Ectodermal cell (in vitro differentiated cells): ENCODE measurements around the gene MEPCE.

Source experiments
- H3K27ac ChIP-seq: 2 replicates; pipeline ENCODE4 v1.7.0; 2013; ENCODE audit warnings: mild to moderate bottlenecking, low read depth, low read length; ENCODE audit not compliant: insufficient read depth, poor library complexity, severe bottlenecking
- H3K27me3 ChIP-seq: 2 replicates; pipeline ENCODE4 v1.7.0; 2013; ENCODE audit warnings: mild to moderate bottlenecking, low read length; ENCODE audit not compliant: insufficient read depth, control insufficient read depth, poor library complexity, severe bottlenecking
- H3K36me3 ChIP-seq: one replicate; pipeline ENCODE4 v1.7.0; 2013; ENCODE audit warnings: low read length; ENCODE audit not compliant: control insufficient read depth, insufficient read depth
- H3K4me1 ChIP-seq: one replicate; pipeline ENCODE4 v1.7.0; 2013; ENCODE audit warnings: low read length; ENCODE audit not compliant: control insufficient read depth, insufficient read depth
- H3K4me3 ChIP-seq: 2 replicates; pipeline ENCODE4 v1.7.0; 2013; ENCODE audit warnings: low read depth, low read length, control low read depth; ENCODE audit not compliant: insufficient read depth
- H3K9me3 ChIP-seq: 2 replicates; pipeline ENCODE4 v1.7.0; 2013; ENCODE audit warnings: mild to moderate bottlenecking, low read length, moderate library complexity; ENCODE audit not compliant: control insufficient read depth
- WGBS, 2 experiments: methylation state at CpG; one replicate each; pipeline ENCODE4 v1.1.7; 2013; ENCODE audit warnings: missing lambda C conversion rate in 2 of 2; 5-methylcytosine and 5-hydroxymethylcytosine counted together

Gene MEPCE

DNA sequence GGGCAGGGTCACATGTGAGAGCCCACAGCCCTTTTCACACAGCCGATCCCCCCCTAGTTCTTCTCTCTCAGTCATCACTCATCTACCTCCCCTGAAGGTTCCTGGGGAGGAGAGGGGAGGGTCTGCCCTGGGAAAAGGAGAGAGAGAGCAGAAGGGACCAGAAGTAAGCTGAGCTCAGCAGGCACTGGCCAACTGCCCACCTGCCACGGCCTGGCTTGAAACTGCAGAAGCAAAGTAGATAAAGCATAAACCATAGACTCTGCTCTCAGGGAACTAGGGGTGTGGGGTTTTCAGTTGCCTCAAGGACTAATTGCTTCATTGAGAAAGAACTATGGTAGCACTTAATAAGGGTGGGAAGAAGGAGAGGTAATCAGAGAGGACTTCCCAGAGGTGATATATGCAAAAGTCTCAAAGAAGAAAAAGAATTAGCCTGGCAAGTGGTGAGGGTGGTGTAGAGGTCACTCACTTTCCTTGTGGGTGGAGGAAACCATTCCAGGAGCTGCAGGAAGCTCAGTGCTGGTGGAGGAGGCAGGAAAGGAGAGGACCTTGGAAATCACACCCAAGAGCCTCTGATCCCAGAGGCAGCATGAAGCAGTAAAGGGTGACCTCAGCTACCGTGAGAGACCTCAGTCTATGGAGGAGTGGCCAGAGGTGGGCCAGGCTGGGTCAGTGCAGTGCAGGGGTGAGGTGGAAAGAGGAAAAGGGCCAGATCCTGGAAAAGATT, 39.2 kb upstream of the MEPCE start:
- WGBS, 2 experiments = 70 to 75% methylated on average over 2 to 3 of the region's 3 CpGs
- no peak overlapping the region for H3K27ac ChIP-seq
- no peaks in the 10 kb centered on the region for H3K4me1 ChIP-seq
- H3K4me3 ChIP-seq = no peak overlapping the region
- no peaks in the 10 kb centered on the region for H3K36me3 ChIP-seq
- no peaks in the 10 kb centered on the region for H3K9me3 ChIP-seq
- no peaks in the 10 kb centered on the region for H3K27me3 ChIP-seq

DNA sequence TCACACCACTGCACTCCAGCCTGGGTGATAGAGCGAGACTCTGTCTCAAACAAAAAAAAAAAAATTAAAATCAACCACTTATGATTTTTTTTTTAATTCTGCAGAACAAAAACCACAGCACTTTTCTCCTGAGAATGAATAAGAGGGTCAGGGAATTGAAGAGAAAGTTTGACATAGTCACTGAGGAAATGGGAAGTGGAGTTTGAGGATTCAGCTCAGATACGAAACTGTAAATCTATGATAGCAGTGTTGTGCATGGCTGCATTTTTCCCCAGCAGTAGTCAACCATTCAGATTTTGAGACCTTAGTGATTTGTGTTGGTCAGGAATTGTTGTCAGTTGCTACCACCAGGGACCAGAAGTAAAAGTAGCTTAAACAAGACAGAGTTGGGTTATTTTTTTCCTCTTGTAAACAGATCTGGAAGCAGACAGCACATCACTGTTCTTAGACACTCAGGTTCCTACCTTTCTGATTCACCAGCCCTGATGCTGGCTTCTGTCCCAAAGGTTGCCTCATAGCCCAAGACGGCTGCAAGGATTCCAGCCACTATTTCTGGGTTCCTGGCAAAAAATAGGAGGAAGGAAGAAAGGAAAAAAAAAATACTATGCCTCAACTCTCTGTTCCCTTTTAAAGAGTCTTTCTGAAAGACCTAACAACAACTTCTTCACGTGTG, 36.3 kb upstream of the MEPCE start:
- Histone ChIP-seq H3K27me3 (no peaks in the 10 kb centered on the region), H3K4me1 (peaks cover 3% of the 10 kb centered on the region), H3K36me3 (no peaks in the 10 kb centered on the region), H3K9me3 (no peaks in the 10 kb centered on the region), H3K27ac (no peak overlapping the region), H3K4me3 (no peak overlapping the region)
- 78% methylated on average over 4 of the region's 4 CpGs for WGBS, 2 experiments

DNA sequence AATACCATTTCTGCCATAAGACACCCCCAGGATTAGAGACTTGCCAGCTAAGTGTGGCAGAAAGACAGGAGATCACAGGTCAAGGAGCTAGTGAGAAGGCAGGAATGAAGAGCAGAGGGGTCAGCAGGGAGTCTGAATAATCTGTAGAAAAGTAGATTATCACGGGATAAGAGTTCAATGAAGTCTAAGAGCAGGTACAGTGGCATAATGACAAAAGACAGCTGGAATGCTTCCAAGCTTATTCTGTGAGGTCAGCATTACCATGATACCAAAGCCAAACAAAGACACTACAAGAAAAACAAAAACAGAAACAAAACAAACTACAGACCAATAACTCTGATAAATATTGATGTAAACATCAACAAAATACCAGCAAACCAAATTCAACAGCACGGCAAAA, 35.6 kb upstream of the MEPCE start:
- no peaks in the 10 kb centered on the region for H3K9me3 ChIP-seq

DNA sequence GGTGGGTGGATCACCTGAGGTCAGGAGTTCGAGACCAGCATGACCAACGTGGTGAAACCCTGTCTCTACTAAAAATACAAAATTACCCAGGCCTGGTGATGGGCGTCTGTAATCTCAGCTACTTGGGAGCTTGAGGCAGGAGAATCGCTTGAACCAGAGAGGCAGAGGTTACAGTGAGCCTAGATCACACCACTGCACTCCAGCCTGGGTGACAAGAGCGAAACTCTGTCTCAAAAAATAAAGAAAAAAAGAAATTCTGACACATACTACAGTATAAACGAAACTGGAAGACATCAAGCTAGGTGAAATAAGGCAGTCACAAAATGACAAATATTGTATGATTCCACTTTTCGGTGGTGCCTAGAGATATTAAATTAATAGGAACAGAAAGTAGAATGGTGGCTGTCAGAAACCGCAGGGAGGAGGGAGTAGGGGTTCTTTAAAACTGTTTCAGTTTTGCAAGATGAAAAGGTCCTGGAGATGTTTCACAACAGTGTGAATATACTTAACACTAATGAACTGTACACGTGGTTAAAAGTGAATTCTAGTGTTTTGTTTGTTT, 33.1 kb upstream of the MEPCE start:
- H3K27me3 ChIP-seq = no peaks in the 10 kb centered on the region
- 95% methylated on average over 9 of the region's 9 CpGs for WGBS, 2 experiments

More for the DNA sequence above, 35.6 kb upstream of the MEPCE start:
- WGBS, 2 experiments = 72 to 87% methylated on average over 2 of the region's 2 CpGs
- Histone ChIP-seq H3K4me3 (no peak overlapping the region), H3K36me3 (no peaks in the 10 kb centered on the region), H3K27me3 (no peaks in the 10 kb centered on the region), H3K4me1 (peaks cover 3% of the 10 kb centered on the region), H3K27ac (no peak overlapping the region)

DNA sequence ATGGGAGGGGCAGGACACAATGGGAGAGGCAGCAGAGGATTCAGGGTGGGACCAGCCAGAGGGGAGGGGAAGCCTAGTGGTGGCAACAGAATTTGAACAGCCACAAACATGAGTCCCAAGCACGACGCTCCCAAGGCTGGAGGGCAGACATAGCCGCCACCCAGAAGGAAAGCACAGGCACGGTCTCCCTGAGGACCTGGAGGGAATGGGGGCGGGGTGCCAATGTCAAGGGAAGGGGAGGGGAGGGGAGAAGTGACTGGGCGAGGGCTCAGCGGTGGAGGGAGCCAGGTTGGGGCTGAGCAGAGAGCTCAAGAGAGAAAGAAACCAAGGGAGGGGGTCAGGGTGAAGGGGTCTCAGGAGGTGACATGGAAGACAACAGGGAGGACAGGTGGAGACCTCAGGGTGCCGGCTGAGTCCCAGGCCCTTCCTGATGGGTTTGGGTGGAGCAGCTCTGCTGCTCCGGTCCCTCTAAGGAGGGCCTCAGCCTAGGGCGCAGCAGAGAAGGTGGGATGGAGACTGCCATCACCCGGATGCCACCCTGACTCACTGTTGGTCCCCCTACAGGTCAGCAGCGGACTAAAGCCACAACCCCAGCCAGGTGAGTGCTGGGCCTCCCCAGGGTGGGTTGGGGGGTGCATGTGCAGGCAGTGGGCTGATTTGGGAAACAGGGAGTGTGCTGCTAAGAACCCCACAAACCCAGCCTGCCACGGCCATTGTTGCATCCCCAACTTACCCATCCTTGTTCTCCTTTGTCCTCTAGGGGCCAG, 32.1 kb upstream of the MEPCE start:
- H3K4me3 ChIP-seq = no peak overlapping the region
- WGBS, 2 experiments = 75 to 78% methylated on average over 13 of the region's 13 CpGs
- H3K9me3 ChIP-seq = no peaks in the 10 kb centered on the region
- H3K27ac ChIP-seq = no peak overlapping the region
- H3K27me3 ChIP-seq = no peaks in the 10 kb centered on the region
- no peaks in the 10 kb centered on the region for H3K36me3 ChIP-seq
- H3K4me1 ChIP-seq = peaks cover 3% of the 10 kb centered on the region

More for the DNA sequence above, 33.1 kb upstream of the MEPCE start:
- no peak overlapping the region for H3K4me3 ChIP-seq
- H3K4me1 ChIP-seq = peaks cover 3% of the 10 kb centered on the region
- no peaks in the 10 kb centered on the region for H3K36me3 ChIP-seq
- no peaks in the 10 kb centered on the region for H3K9me3 ChIP-seq
- no peak overlapping the region for H3K27ac ChIP-seq

DNA sequence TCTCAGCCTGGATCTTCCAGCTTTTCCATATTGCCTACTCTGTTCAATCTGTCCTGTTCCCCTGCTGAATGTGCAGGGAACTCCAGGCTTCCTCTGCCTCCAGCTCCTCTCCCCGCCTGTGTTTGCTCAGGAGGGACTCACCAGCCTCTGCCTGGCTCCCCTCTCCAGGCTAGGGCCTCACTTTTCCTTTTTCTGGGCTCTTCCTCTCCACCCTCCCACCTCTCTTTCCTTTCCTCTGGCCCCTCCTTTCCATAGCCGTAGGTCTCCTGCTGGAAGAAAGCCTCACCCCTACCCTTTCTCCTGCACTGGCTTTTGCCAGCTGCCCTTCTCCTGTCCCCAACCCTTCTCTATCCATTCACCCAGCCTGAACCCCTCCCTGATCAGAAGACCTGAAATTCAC, 31.4 kb upstream of the MEPCE start:
- Histone ChIP-seq H3K9me3 (no peaks in the 10 kb centered on the region), H3K4me3 (no peak overlapping the region), H3K4me1 (peaks cover 3% of the 10 kb centered on the region), H3K27ac (no peak overlapping the region), H3K36me3 (no peaks in the 10 kb centered on the region), H3K27me3 (no peaks in the 10 kb centered on the region)
- WGBS, 2 experiments = 55 to 60% methylated on average over 2 of the region's 2 CpGs

DNA sequence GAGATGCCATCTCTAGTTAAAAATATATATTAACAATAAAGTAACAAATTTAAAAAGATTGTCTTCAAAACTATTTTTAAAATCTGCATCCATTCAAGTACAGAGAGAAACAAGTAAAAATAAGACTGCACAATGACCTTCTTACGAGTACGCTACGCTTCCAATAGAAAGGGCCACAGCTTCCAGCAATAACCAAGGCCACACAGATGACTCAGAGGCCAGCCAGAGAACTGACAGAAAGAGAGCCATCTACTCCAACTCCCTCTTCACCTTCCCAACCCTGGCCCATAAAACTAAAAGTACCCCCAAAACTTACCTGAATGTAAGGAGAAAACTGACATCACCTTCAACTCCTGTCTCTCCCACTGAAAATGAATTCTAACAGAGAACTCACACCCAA, 29.6 kb upstream of the MEPCE start:
- H3K27ac ChIP-seq = no peak overlapping the region
- H3K36me3 ChIP-seq = no peaks in the 10 kb centered on the region
- H3K4me1 ChIP-seq = peaks cover 3% of the 10 kb centered on the region
- H3K4me3 ChIP-seq = no peak overlapping the region
- WGBS, 2 experiments = 96 to 98% methylated on average over 3 of the region's 3 CpGs
- H3K27me3 ChIP-seq = no peaks in the 10 kb centered on the region
- no peaks in the 10 kb centered on the region for H3K9me3 ChIP-seq

DNA sequence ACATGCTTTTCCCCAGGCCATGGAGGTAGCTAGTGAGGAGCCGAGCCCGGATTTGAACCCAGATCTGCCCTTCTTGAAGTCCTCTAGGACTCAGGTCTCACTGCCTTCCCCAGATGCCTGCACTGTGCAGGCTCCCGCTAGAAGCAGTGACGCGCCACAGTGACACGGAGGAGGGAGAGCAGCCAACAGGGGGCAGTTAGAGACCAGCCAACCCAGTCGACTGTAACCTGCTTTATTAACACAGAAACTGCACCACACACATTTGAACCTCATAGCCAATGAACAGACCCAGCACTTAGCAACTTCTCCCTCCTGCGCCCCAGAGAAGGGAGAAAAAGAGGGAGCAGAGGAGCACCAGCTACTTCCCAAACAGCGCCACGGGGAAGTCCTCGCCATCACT, 29.0 kb upstream of the MEPCE start:
- Histone ChIP-seq H3K27ac (no peak overlapping the region), H3K27me3 (no peaks in the 10 kb centered on the region), H3K4me1 (peaks cover 3% of the 10 kb centered on the region), H3K9me3 (no peaks in the 10 kb centered on the region), H3K4me3 (no peak overlapping the region), H3K36me3 (no peaks in the 10 kb centered on the region)
- WGBS, 2 experiments = 61 to 65% methylated on average over 11 of the region's 11 CpGs

DNA sequence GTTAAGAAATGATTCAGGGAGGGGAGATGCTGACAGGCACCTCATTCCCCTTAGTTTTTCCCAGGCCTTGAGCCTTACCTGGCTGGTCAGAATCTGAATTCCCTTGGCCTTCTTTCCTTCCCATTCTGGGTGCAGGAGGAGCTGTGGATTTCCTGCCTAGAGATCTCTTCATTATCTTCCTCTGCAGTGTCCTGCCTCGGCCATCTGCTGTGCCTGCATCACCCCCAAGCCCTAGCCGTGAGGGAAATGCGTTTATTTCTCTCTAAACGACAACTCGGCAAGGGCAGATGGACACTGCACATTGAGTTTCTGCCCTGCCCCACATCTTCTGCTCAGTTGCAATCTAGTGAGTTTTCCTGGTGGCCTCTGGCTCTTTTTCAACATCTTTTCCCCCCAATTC, 27.8 kb upstream of the MEPCE start:
- Histone ChIP-seq H3K27ac (no peak overlapping the region), H3K36me3 (no peaks in the 10 kb centered on the region), H3K9me3 (no peaks in the 10 kb centered on the region), H3K4me3 (no peak overlapping the region), H3K4me1 (peaks cover 3% of the 10 kb centered on the region), H3K27me3 (no peaks in the 10 kb centered on the region)
- WGBS, 2 experiments = 88 to 91% methylated on average over 5 of the region's 5 CpGs

DNA sequence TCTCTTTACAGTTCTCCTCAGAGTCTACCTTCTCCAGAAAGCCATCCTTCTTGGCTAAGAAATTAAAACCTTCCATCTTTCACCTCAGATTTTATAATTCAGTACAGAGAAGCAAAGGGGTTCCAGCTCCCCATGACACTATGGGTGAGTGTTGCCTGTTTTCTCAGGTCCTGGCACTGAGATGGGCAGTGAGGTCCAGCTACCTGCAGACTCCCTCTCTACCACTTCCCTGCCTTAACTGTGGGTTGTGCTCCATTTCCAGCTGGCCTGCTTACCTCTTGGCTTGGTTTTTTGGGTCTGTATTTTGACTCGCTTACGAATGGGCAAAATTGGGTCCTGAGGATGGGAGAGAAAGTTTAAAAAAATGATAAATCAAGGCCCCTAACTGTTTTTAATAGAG, 27.4 kb upstream of the MEPCE start:
- Histone ChIP-seq H3K4me3 (no peak overlapping the region), H3K4me1 (peaks cover 3% of the 10 kb centered on the region), H3K27ac (no peak overlapping the region), H3K36me3 (no peaks in the 10 kb centered on the region), H3K9me3 (no peaks in the 10 kb centered on the region), H3K27me3 (no peaks in the 10 kb centered on the region)
- 92 to 99% methylated on average over 2 of the region's 2 CpGs for WGBS, 2 experiments
